HG02981 (cell line): ENCODE measurements around the gene CTU2.

ENCODE experiments used
- ATAC-seq: cut with Tn5 transposase; IDR thresholded peaks from one replicate; pipeline ENCODE4 v1.9.1; 2021; ENCODE audit warnings: mild to moderate bottlenecking, moderate library complexity; ENCODE audit not compliant: unreplicated experiment

The CTU2 gene

DNA sequence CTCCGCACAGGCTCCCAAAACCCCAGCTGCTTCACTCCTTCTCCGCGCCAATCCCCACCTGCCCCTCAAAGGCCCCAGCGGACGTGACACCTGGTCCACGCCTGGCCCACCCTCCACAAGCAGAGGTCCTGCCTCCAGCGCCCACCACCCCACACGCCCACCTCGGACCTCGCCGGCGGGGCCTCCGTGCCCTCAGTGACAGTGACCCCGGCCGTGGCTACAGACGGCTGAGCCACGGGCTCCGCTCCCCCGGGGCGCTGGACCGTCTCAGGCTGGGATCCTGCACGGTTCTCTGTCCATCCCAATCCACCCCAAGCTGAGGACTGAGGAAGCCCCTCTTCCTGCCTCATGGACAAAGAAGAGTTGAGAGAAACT is 53.7 kb downstream of the CTU2 start:
- ATAC-seq, result no peak

DNA sequence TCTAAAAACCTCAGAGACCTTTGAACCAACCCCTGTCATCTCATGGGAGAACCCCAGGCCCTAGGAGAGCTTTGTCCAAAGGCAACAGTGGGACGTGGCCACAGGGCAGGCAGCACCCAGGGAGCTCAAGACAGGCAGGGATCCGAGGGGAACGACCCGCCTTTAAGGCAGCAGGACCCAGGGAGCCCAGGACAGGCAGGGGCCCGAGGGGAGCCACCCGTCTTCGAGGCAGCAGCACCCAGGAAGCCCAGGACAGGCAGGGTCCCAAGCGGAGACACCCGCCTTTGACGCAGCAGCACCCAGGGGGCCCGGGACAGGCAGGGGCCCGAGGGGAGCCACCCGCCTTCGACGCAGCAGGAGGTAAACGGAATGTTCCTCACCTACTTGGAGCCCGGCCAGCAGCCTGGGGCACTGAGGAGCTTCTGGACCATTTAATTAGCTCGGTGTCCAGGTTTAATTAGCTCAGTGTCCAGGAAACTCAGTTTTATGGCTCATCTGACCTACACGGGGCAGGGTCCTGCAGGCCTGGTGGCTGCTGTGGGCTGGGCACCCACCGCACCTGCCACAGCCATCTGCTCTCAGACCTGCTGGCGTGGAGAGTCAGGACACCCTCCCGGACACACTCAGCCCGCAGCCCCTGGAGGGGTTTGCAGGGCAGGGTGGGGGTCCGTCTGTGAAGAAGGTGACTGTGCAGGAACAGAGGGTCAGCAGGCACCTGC is 54.3 kb downstream of the CTU2 start:
- no peak for ATAC-seq

DNA sequence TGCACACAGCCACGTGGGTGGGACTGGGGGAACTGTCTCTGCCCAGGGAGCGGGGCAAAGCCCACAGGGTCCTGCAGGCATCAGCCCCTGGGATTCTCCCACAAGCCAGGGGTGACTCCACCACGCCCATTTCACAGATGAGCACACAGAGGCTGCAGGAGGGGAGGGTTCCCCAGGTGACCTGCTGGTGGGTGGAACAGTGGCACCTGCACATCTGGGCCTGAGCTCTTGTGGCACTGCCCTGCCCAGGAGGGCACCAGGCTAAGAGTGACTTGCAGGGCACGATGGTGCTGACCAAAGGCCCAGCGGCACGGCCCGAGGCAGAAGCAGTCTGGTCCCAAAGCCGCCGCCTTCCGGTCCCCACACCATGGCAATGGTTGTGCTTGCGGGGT is 54.8 kb downstream of the CTU2 start:
- no peak for ATAC-seq

DNA sequence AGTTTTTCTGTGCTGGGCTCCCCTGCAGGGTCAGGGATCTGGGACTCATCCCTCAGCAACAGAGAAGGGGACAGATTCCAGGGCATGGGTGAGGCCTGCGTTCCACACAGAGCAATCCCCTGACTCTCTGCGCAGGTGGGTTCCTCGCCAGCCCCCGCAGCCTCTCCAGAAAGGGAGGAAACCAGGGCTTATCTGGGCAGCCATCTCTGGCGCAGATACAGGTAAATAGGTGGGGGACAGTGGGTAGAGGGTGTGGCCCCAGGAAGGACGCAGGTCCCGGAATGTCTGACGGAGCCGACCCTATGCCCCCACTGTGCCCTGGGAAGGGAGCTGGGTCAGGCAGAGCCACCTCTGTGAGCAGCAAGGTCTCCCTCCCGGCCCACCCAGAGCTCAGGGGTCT is 55.5 kb downstream of the CTU2 start:
- no peak for ATAC-seq

DNA sequence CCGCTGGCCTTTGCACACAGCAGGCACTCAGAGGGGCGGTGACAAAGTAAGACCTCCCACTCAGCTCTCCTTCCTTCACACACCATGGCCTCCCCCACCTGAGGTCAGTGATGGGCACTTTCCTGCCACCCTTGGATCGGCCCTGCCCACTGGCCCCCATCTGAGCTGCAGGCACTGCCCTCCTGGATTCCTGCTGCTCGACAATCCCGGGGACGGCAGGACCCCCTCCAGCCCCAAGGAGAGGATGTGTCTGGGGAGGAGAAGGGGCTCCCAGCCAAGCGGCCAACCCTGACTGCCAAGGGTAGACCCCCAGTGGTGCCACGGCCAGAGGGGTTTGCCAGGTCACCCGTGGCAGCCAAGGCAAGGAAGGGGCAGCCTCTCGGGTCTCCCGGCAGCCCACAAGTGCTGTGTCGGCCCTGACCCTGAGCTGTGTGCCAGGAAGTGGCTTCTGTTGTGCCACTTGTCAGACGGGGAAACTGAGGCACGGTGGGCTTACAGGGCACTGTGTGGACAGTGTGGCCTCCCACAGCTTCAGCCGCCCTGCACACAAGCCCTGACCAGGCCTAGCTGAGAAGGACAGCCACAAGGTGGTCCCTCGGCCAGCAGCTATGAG is 56.1 kb downstream of the CTU2 start:
- ATAC-seq, result no peak

DNA sequence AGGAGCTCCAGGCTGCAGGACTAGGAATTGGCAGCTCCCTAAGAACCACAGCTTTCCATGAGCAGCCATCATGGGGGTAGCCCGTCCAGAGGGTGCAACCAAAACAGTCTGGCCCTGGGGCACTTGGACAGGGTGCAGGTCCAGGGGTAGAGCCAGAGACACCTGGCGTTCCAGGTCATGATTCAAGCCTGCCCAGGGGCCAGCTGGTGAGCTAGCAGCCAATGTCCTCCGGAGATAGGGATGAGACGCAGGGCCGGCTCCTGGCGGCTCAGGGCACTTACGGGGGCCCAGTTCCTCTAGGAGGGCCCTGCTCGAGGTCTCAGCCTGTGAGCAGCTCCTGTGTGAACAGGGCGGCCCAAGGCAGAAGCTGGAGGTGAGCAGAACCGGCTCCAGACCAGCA is 56.6 kb downstream of the CTU2 start:
- no peak for ATAC-seq

DNA sequence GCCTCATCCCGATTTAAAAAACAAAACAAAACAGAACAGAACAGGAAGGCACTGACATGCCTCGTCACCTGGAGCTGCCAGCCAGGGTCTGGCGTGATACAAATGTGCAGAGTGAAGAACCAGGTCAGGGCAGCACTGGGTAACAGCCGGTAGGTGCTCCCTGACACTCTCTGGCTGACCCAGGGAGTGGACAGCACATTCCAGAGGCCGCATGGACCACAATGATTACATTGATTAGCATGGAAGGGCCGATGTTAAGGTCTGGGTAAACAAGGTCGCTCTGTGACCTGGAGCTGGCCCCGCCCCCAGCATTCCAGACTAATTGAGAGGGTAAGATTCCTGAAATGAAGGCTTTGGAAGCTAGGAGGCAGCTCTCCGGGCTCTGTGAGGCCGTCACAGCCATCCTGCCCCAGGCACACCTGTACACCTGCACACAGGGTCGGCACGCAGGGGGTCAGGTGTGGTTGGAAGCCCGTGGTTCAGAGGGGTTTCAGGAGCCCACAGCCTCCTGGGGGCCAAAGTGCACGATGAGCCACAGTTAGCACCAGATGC is 57.3 kb downstream of the CTU2 start:
- ATAC-seq, result no peak

DNA sequence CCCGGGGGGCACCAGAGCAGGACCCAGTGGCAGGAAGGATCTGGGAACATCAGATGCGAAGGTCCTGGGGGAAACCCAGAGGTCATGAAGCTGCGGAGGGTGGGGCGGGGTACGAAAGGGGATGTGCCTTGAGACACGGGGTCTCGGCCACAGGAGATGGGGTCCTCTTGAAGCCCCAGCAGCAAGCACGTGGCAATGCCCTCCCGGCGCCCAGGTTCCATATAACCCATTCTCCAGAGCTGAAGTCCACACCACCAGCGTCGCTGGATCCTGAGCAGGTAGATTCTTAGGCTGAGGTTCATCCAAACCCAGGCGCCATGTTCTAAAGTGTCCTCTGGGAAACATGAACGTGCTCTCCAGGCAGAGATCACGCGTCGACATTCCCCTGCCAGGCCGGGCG is 57.8 kb downstream of the CTU2 start:
- no peak for ATAC-seq

DNA sequence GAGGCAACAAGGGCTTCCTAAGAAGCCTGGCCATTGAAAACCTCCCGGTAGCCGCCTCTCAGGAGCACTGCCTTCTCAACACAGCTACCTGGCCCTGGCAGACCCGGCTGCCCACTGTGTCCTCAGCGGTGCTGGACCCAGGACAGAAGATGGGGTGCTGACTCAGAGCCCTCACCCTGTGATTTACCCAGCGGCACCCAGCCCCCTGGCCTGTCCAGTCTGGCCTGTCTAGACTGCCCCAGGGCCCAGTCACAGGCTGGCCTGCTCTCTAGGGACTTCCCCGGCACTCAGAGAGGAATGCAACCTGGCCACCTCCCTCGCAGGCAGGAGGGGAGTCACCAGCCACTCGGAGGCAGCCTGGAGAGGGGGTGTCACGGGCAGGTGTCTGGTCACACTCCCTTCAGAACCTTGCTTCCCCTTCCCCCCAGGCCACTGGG is 58.6 kb downstream of the CTU2 start:
- no peak for ATAC-seq
